Adipose tissue (tissue), 3 donors: ENCODE results near the gene ACOT7. TPM values are rescaled to one million over a fixed set of nuclear protein-coding genes. Genes with fewer than 3 reads are reported as not detected.

Experiments
- H3K27ac ChIP-seq: one replicate; pipeline ENCODE4 v1.5.1; 2013; ENCODE audit warnings: low read depth, low read length
- WGBS, 3 donors: extraction: QIAGEN DNeasy Blood & Tissue Kit; methylation state at CpG; one replicate each; pipeline ENCODE4 v1.1.7; 2013; 5-methylcytosine and 5-hydroxymethylcytosine counted together
- polyA plus RNA-seq, 3 donors: library from polyadenylated mRNA; stranded (reverse); fragments of 200-250 nt; gene quantifications; one replicate each; pipeline ENCODE4 v1.2.3, GENCODE V29; 2013
- donor health status: healthy with polysubstance abuse.
- donor health status: Bipolar disorder and iron deficiency.
- donor health status: healthy.

The ACOT7 gene
- polyA plus RNA-seq, 3 donors, result 6.5 to 13.8 (median 11.0) TPM

- 13 to 65% (median 62%) methylated on average over 6 of the region's 6 CpGs for WGBS, 3 donors
- H3K27ac ChIP-seq, result no peak overlapping the region
These were observed 40.0 kb downstream of the ACOT7 start for GRCh38 chr1:6353619-6353954.

GRCh38 chr1:6352138-6352563 lies 41.4 kb downstream of the ACOT7 start:
- H3K27ac ChIP-seq, result no peak overlapping the region
- 48 to 75% (median 67%) methylated on average over 3 of the region's 3 CpGs for WGBS, 3 donors

- 51 to 72% (median 68%) methylated on average over 15 of the region's 15 CpGs for WGBS, 3 donors
- H3K27ac ChIP-seq, result no peak overlapping the region
These were observed 42.0 kb downstream of the ACOT7 start for GRCh38 chr1:6351480-6352137.

GRCh38 chr1:6350416-6351088 lies 43.0 kb downstream of the ACOT7 start:
- no peak overlapping the region for H3K27ac ChIP-seq
- 37 to 89% (median 80%) methylated on average over 15 of the region's 15 CpGs for WGBS, 3 donors

GRCh38 chr1:6349254-6349943 lies 44.2 kb downstream of the ACOT7 start:
- 91 to 93% (median 91%) methylated on average over 18 of the region's 18 CpGs for WGBS, 3 donors
- no peak overlapping the region for H3K27ac ChIP-seq

GRCh38 chr1:6348511-6349191 lies 44.9 kb downstream of the ACOT7 start:
- no peak overlapping the region for H3K27ac ChIP-seq
- 54 to 80% (median 58%) methylated on average over 13 of the region's 13 CpGs for WGBS, 3 donors

- no peak overlapping the region for H3K27ac ChIP-seq
- 63 to 66% (median 65%) methylated on average over 15 of the region's 15 CpGs for WGBS, 3 donors
These were observed 45.7 kb downstream of the ACOT7 start for GRCh38 chr1:6347641-6348487.

- no peak overlapping the region for H3K27ac ChIP-seq
- 84 to 95% (median 92%) methylated on average over 14 of the region's 14 CpGs for WGBS, 3 donors
These were observed 48.1 kb downstream of the ACOT7 start for GRCh38 chr1:6345460-6345859.

- 81 to 88% (median 88%) methylated on average over 7 of the region's 7 CpGs for WGBS, 3 donors
- H3K27ac ChIP-seq, result no peak overlapping the region
These were observed 48.6 kb downstream of the ACOT7 start for GRCh38 chr1:6345009-6345408.

GRCh38 chr1:6343506-6344405 lies 49.8 kb downstream of the ACOT7 start:
- no peak overlapping the region for H3K27ac ChIP-seq
- WGBS, 3 donors, result 61 to 77% (median 70%) methylated on average over 16 to 17 of the region's 17 CpGs

GRCh38 chr1:6342056-6342455 lies 51.5 kb downstream of the ACOT7 start:
- 44 to 62% (median 44%) methylated on average over 9 of the region's 9 CpGs for WGBS, 3 donors
- no peak overlapping the region for H3K27ac ChIP-seq

GRCh38 chr1:6338695-6339094 lies 54.9 kb downstream of the ACOT7 start:
- H3K27ac ChIP-seq, result no peak overlapping the region
- WGBS, 3 donors, result 84 to 92% (median 87%) methylated on average over 7 of the region's 7 CpGs

- no peak overlapping the region for H3K27ac ChIP-seq
- 90 to 91% (median 90%) methylated on average over 22 of the region's 22 CpGs for WGBS, 3 donors
These were observed 56.6 kb downstream of the ACOT7 start for GRCh38 chr1:6336776-6337622.

- 83 to 87% (median 85%) methylated on average over 14 of the region's 14 CpGs for WGBS, 3 donors
- H3K27ac ChIP-seq, result no peak overlapping the region
These were observed 59.1 kb downstream of the ACOT7 start for GRCh38 chr1:6334261-6334993.

- H3K27ac ChIP-seq, result no peak overlapping the region
These were observed 60.7 kb downstream of the ACOT7 start for GRCh38 chr1:6332821-6333220.

More at GRCh38 chr1:6332821-6333220, 60.7 kb downstream of the ACOT7 start:
- 92 to 97% (median 95%) methylated on average over 10 of the region's 10 CpGs for WGBS, 3 donors
